HG02610 (cell line): ENCODE measurements around the gene DHRS11.
"Not testable (repeated sequence)": the region's sequence is repeated elsewhere in the genome, so short reads cannot be mapped to it uniquely, and the experiment has no call there.

Experiments used
- ATAC-seq: cut with Tn5 transposase; IDR thresholded peaks from one replicate; pipeline ENCODE4 v1.9.1; 2021; ENCODE audit warnings: mild to moderate bottlenecking, moderate library complexity; ENCODE audit not compliant: unreplicated experiment

DHRS11 gene

DNA sequence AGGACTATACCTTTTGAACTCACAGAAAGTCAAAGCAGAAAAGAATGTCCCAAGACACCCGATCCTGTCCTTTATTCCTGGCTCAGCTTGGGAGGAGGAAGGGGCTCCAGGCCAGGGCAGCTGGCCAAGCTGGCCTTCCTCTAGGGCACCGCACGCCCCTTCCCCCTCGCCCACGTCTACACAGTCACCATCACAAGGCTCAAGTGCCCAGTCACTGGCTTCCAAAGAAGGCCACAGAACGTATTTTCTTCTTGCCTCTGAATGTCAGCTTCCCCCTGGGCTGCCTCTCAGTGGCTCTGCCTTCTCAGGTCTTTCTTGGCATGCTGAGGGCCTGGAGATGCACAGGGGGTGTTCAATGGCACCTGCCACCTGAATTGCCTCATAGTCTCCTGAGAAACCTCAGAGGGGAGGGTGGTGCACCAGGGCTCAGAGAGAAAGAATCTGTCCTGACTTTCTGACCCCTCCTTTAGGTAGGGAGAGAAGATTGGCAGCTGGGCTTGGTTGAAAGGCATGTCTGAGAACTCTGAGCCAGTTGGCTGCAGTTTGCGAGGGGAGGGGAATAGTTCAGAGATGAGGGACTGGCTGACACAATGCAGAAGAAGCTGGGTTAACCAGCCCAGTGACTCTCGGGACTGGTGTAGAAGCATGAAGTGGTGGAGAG, 2.1 kb downstream of the DHRS11 start:
- no peak for ATAC-seq

DNA sequence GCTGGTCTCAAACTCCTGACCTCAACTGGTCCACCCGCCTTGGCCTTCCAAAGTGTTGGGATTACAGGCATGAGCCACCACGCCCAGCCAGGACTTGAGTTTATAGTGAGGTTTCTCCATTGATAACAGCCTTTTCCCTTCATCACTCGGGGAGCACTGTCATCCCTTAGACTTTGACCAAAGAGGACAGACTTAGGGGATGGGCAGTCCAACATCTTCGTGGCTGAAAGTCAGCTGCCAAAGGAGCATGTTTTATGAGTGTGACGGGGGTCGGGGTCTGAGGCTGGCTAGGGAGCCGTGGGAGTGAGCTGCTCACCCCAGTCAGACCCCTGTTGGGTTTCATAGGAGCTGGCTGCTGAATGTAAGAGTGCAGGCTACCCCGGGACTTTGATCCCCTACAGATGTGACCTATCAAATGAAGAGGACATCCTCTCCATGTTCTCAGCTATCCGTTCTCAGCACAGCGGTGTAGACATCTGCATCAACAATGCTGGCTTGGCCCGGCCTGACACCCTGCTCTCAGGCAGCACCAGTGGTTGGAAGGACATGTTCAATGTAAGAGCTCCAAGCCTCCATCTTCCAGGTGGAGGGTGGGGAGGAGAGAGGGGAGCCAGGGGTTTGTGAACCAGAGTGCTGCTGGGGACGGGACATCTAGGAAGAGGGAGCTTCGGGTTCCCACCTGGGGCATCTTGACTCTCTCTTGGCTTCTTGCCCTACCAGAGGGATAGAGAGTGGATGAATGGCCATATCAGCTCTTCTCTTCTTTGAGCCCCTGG, 3.1 kb downstream of the DHRS11 start:
- no peak for ATAC-seq

DNA sequence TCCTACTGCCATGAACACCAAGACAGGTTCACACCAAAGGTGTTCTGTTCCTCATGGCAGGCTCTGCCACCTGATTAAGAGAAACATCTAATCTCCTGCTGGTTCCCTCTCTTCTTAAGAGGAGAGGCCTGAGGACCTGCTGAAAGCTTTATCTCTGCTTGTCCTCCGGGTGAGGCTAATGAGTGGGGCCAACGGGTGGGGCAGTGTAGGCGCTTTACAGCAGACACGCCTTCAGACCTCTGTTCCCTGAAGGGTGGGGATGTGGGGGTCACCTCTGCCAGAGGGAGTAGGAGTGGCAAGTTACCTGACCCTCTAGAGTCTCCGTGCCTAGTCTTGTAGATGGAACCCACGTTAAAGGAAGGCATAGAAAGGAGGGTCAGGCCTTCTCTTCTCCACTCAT, 5.5 kb downstream of the DHRS11 start:
- ATAC-seq: no peak

DNA sequence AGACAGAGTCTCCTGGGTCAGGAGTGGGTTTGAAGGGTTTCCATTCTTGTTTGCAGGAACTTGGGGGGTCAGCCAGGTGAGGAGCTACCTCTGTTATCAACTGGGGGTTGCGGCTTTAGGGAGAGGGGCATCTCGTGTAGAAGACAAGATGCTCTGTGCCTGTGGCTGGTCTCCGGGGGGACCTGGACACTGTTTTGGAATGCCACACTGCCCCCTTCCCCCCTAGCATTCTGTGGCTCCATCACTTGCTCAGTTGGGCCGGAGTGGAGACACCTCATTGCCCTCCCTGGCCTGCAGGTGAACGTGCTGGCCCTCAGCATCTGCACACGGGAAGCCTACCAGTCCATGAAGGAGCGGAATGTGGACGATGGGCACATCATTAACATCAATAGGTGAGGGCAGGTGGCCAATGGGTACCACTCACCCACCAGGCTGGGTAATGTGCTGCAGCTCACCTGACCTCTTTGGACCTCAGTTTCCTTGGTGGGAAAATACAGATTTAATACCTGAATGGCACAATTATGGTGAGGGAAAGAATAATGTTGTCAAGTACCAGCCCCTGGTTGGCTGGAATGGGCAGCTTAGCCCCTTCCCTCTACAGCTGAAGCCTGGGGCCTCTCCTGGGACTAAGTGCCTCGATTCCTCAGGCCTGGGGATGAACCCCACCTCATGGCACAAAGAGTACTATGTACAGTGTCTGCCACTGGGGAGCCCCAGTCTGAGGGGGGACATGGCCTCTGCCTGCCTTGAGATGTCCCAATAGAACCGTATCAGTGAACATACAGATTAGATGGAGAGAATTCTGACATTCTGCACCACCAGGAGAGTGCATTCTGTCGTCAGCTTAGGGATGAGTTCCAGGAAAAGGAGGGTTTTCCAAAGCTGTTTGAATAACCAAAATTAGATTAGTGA, 6.4 kb downstream of the DHRS11 start:
- ATAC-seq: no peak

DNA sequence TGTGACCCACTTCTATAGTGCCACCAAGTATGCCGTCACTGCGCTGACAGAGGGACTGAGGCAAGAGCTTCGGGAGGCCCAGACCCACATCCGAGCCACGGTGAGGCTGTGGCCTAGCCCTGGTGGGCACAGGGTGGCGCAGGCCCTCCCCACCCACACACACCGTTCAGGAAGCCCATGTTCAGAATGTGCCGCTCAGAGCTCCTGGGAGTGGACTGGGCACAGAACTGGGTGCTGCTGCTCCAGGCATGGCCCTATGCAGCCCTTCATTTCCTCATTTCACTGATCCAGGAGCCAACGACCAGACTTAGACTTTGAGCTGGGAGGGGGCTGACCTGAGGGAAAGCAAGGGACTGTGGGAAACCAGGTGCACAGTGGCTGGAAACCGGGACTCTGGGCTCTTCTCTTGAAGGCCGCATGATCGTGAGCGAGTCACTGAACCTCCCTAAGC, 7.3 kb downstream of the DHRS11 start:
- ATAC-seq: no peak

DNA sequence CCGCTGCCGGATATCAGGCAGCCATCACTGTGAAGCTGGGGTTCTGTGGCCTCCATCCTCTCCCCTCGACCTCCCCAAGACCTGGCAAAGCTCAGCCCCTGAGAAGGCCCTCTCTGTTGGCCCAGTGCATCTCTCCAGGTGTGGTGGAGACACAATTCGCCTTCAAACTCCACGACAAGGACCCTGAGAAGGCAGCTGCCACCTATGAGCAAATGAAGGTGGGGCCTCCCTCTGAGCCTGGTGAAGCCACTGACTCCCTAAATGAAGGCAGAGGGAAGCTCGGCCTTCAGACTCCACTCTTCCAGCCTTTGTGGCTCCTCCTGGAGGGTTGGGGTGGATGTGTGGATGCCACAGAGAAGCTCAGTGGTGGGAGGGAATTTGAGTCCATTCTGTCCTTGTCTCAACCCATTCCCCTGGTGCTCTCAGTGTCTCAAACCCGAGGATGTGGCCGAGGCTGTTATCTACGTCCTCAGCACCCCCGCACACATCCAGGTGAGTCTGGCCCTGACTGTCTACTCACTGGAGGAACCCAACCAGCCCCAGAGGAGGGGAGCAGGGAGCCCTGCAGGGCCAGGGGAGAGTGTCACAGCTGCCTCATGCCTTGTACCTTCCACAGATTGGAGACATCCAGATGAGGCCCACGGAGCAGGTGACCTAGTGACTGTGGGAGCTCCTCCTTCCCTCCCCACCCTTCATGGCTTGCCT, 8.0 kb downstream of the DHRS11 start:
- ATAC-seq: no peak

DNA sequence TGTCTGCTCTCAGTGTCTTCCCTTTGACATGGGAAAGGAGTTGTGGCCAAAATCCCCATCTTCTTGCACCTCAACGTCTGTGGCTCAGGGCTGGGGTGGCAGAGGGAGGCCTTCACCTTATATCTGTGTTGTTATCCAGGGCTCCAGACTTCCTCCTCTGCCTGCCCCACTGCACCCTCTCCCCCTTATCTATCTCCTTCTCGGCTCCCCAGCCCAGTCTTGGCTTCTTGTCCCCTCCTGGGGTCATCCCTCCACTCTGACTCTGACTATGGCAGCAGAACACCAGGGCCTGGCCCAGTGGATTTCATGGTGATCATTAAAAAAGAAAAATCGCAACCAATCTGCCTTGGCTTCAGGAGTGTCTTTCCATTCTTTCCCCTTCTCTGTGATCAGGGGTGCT, 8.8 kb downstream of the DHRS11 start:
- ATAC-seq: no peak

DNA sequence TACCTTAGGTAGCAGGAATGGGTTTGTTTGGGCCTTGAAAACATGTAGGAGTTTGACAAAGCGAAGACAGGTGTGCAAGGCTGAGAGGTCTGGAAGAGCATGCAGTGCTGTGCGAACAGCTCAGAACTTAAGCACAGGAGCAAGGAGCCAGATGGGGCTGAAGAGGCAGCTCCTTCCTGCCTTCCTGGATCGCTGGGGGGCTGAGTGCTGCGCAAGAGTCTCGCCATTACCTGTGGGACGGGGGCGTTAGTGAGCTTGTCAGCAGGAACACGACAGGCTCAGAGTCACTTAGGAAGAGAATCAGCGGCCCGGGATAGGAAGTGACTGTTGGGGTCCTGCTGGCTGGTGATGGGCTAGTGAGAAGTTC, 9.2 kb downstream of the DHRS11 start:
- ATAC-seq: no peak

DNA sequence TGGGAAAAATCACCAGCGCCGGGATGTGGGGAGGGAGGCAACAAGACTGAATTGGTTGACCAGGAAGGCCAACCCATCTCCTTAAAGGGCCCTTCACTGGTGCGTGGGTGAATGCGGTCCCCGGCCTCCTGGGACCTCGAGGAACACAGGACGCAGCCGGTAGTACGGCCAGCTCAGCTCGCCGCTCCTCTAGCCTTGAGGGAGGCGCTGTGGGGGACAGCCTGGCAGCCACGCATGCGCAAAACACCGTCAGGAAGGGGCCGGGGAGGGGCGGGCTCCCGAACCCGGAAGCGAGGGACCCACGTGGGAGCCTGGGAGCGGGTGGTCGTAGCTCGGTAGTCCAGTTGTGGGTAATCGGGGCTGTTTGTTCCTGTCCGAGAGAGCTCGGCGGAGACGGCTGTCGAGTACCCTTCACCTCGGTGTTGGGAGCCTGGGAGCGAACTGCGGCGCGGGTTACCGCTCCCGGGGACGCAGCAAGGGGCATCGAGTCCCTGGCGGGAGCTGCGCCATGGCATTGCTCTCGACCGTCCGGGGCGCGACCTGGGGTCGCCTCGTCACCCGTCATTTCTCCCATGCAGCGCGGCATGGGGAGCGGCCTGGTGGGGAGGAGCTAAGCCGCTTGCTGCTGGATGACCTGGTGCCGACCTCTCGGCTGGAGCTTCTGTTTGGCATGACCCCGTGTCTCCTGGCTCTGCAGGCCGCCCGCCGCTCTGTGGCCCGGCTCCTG, 9.8 kb downstream of the DHRS11 start, which contains the start of gene MRM1:
Gene MRM1, plus strand, starts transcription at position 281 of the 727 bp plus-strand sequence. Its CDS starts 228 bp downstream, at position 509.
- ATAC-seq: peak; percentile 84

DNA sequence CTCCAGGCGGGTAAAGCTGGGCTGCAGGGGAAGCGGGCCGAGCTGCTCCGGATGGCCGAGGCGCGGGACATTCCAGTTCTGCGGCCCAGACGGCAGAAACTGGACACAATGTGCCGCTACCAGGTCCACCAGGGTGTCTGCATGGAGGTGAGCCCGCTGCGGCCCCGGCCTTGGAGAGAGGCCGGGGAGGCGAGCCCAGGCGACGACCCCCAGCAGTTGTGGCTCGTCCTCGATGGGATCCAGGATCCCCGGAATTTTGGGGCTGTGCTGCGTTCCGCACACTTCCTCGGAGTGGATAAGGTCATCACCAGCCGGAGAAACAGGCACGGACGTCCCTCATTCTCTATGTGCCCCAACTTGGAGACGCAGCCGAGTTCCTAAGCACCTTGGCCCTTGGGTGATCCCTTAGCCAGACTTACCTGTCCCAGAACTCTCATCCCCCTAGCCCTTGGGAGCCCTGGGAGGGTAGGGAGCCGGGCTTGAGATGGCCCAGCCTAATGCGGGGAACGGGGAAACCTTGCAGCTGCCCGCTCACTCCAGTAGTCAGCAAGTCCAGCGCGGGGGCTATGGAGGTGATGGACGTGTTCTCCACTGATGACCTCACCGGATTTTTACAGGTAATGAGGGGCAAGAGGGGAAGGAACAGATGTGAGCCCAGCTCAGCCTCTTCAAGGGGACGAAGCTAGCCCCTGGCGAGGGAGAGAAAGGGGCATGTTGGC, 10.5 kb downstream of the DHRS11 start:
- peak; percentile 3 for ATAC-seq

DNA sequence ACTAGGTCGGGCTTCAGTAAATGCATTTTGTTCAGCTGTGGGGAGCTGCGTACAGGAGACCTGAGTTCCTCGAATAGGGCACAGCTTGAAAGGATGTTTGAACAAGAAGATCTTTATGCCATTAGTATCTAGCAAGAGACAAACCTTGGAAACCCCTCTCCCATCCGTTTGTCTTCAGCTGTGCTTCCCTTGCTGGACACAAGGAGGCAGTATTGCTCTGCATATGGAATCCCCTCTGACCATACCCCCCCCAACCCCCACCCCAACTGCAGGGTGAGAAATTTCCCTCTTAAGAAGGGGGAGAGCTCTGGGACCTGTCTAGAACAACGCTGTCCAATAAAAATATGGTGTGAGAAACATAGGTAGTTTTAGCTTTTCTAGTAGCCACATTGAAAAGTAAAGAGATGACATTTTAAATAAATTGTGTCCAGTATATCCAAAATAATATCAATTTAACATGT, 11.3 kb downstream of the DHRS11 start:
- ATAC-seq: no peak

DNA sequence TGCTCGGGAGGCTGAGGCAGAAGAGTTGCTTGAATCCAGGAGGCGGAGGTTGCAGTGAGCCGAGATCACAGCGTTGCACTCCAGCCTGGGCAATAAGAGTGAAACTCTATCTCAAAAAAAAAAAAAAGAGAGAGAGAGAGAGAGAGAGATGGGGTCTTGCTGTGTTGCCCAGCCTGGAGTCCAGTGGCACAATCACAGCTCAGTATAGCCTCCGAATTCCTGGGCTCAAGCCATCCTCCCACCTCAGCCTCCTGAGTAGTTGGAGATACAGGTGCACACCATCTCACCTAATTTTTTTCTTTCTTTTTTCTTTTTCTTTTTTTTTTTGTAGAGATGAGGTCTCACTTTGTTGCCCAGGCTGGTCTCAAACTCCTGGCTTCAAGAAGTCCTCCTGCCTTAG, 13.3 kb downstream of the DHRS11 start:
- not testable (repeated sequence) for ATAC-seq

DNA sequence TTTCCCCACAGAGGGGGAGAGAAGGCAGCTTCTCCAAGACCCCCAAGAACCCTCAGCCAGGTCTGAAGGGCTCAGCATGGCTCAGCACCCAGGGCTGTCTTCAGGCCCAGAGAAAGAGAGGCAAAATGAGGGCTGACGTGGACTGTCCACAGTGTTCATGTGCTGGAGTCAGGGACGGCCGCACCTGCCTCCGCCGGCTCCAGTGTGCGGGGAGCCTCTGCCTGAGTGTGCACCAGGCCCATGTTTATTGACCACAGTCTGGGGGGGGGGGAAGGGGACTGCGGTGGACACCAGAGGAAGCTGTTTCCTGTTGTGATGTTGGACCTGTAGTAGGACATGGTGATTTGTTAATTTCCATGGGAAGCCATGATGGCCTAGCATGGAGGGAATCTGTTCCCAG, 16.6 kb downstream of the DHRS11 start:
- no peak for ATAC-seq

DNA sequence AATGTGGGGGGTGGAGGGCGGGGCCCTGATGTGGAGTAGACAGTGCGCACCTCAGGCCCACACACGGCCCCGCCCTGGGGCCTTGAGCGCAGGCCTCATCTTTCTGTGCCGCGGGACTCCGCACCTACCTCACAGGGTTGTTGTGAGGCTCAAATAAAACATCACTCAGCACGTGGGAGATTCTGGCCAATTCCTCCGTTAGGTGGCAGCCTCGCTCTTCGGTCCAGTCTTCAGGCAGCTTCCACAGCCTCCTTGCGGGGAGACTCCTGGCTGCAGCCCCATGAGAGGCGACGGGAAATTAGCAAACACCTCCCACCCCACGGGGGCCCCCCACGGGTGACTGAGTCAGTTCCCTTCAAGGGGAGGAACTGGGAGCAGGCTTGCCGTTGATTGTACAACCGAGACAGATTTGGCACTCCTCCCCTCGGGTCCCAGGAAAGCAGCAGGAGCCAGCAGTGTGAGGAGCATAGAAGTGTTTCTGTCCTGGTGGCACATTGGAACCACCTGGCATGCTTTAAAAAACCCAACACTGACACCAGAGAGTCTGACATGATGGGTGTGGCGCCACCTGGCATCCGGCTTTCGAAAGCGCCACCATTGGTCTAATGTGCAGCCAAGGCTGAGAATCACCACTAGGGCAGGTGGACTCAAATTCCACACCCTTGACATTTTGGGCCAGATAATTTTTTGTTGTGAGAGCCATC, 17.3 kb downstream of the DHRS11 start:
- no peak for ATAC-seq

DNA sequence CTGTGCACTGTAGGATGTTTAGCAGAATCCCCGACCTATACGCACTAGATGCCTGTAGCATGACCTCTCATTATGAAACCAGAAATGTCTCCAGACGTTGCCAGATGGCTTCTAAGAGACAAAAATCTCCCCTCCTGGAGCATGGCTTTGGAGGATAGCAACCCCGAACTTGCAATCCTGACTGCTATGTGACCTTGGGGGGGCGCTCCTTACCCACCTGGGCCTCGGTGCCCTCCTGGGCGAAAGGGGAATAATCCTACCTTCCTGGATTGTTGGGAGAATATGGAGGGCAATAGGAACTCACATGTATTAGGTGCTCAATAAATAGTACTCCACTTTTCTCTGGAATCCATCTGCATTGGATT, 17.8 kb downstream of the DHRS11 start:
- no peak for ATAC-seq

DNA sequence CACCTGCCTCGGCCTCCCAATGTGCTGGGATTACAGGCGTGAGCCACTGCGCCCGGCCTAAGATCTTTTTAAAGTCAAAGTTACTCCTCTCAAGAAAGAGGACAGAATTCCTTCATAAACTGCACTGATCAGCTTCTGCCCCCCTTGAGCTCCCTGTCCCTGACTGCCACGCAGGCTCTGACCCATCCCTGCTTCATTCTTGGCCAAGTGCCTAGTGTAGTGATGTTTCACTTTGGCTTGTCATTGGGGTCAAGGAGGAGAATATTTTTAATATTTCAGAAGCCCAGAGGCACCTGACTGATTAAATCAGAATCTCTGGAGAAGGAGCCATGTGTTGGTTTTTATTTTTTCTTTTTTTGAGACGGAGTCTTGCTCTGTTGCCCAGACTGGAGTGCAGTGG, 18.8 kb downstream of the DHRS11 start:
- no peak for ATAC-seq

DNA sequence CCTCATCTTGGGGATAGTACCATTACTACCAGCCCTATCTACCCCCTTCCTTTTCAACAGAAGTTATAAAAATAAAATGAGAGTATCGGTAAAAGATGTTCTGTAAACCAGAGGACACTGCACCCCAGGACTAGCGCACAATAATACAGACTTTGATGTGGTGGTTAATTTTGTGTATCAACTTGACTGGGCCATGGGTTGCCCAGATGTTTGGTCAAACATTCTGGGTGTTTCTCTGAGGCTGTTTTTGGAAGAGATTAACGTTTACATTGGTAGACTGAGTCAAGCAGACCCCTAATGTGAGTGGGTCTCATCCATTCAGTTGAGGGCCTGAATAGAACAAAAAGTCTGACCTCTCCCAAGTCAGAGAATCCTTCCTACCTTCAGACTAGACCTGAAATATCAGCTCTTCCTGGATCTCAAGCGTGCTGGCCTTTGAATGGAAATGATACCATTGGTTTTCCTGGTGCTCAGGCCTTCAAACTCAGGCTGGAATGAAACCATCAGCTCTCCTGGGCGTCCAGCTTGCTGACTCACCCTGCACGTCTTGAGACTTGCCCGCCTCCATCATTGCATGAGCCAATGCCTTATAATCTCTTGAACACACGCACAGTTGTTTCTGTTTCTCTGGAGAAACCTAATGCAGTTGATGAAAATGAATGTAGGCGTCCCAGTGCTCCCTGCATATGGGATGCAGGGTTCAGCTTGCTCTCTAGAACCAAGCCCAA, 19.8 kb downstream of the DHRS11 start:
- no peak for ATAC-seq

DNA sequence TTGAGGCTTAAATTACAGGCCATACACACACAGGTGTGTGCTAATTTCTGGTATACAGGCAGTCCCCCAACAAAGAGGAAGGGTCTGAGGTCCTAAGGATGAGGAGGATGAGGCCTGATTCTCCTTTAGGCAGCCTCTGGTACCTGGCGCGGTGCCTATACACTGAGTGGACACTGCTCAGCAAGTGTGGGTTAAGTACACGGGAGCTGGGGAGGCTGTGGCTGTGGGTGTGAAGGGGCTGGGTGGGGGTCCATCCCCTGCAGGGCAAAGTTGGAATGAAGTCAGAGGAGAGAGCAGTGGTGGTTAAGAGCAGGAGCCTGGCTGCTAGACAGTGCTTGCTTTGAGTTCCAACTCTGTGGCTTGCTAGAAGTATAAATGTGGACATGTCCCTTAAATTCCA, 20.6 kb downstream of the DHRS11 start:
- ATAC-seq: no peak
